Measurements from ENCODE around the gene DNAJB1. TPM values are rescaled to one million over a fixed set of nuclear protein-coding genes. Genes with fewer than 3 reads are reported as not detected.
A peak's percentile ranks its signal among the peaks of the same experiment; 100 is the strongest.

The DNAJB1 gene
- total RNA-seq, 1 donor from 2014 or later = 61.9 TPM

- H3K27ac Mint-ChIP-seq = no peak overlapping the region
- peaks cover 11% of the 10 kb centered on the region for H3K27me3 Mint-ChIP-seq (ENCODE audit: insufficient read depth, low read depth)
- no peak for DNase-seq (ENCODE audit: low spot score)
- Histone ChIP-seq H3K27me3 (no peaks in the 10 kb centered on the region), H3F3A (ENCODE audit: low read depth) (peaks cover 17% of the 10 kb centered on the region), H3K9ac (no peak overlapping the region), H3K4me2 (no peak overlapping the region), H3K36me3 (no peaks in the 10 kb centered on the region), H3K4me1 (peaks cover 6% of the 10 kb centered on the region), H3K79me2 (ENCODE audit: low read depth) (peaks cover 17% of the 10 kb centered on the region), H3K4me3 (no peak overlapping the region), H3K9me3 (ENCODE audit: low read depth) (no peaks in the 10 kb centered on the region), H2AFZ (replicated peaks) (peak overlapping the region; percentile 21), H3K27ac (no peak overlapping the region), H4K20me1 (ENCODE audit: low read depth) (peaks cover 14% of the 10 kb centered on the region)
- H3K4me3 Mint-ChIP-seq = peak overlapping the region; percentile 55
- TF ChIP-seq CTCF (IDR thresholded peaks at IDR 0.05) (no peak), EZH2phosphoT487 (IDR thresholded peaks at IDR 0.05) (no peak), EZH2 (IDR thresholded peaks at IDR 0.05) (no peak)
- no peaks in the 10 kb centered on the region for H3K36me3 Mint-ChIP-seq
- H3K9me3 Mint-ChIP-seq = no peaks in the 10 kb centered on the region
- peaks cover 16% of the 10 kb centered on the region for H3K4me1 Mint-ChIP-seq
Observed at GRCh38 chr19:14526423-14526822, 8.2 kb upstream of the DNAJB1 start.

GRCh38 chr19:14525729-14526128 lies 7.5 kb upstream of the DNAJB1 start:
- Mint-ChIP-seq H3K27me3 (ENCODE audit: insufficient read depth, low read depth) (peaks cover 11% of the 10 kb centered on the region), H3K27ac (no peak overlapping the region), H3K36me3 (no peaks in the 10 kb centered on the region), H3K9me3 (no peaks in the 10 kb centered on the region), H3K4me3 (no peak overlapping the region), H3K4me1 (peaks cover 11% of the 10 kb centered on the region)
- H3K27me3 ChIP-seq = no peaks in the 10 kb centered on the region
- H3K4me3 ChIP-seq = no peak overlapping the region
- TF ChIP-seq CTCF (IDR thresholded peaks at IDR 0.05) (no peak), EZH2phosphoT487 (IDR thresholded peaks at IDR 0.05) (no peak), EZH2 (IDR thresholded peaks at IDR 0.05) (no peak)
- DNase-seq (ENCODE audit: low spot score) = no peak
- H3K4me1 ChIP-seq = peaks cover 6% of the 10 kb centered on the region
- H3F3A ChIP-seq (ENCODE audit: low read depth) = peaks cover 17% of the 10 kb centered on the region
- no peaks in the 10 kb centered on the region for H3K9me3 ChIP-seq (ENCODE audit: low read depth)
- H3K36me3 ChIP-seq = no peaks in the 10 kb centered on the region
- no peak overlapping the region for H3K9ac ChIP-seq
- H4K20me1 ChIP-seq (ENCODE audit: low read depth) = peaks cover 9% of the 10 kb centered on the region
- H3K27ac ChIP-seq = no peak overlapping the region
- no peak overlapping the region for H3K4me2 ChIP-seq
- H2AFZ ChIP-seq (replicated peaks) = peak overlapping the region; percentile 21
- H3K79me2 ChIP-seq (ENCODE audit: low read depth) = peaks cover 10% of the 10 kb centered on the region

GRCh38 chr19:14520543-14520942 lies 2.3 kb upstream of the DNAJB1 start:
- Histone ChIP-seq H3K4me2 (no peak overlapping the region), H3K27me3 (no peaks in the 10 kb centered on the region), H3K4me1 (peaks cover 5% of the 10 kb centered on the region), H3F3A (ENCODE audit: low read depth) (peaks cover 23% of the 10 kb centered on the region), H3K79me2 (ENCODE audit: low read depth) (peaks cover 26% of the 10 kb centered on the region), H3K4me3 (no peak overlapping the region), H3K9me3 (ENCODE audit: low read depth) (no peaks in the 10 kb centered on the region), H4K20me1 (ENCODE audit: low read depth) (peaks cover 21% of the 10 kb centered on the region), H3K36me3 (no peaks in the 10 kb centered on the region), H3K27ac (no peak overlapping the region), H2AFZ (replicated peaks) (no peak overlapping the region), H3K9ac (no peak overlapping the region)
- no peaks in the 10 kb centered on the region for H3K9me3 Mint-ChIP-seq
- no peak overlapping the region for H3K27ac Mint-ChIP-seq
- DNase-seq (ENCODE audit: low spot score) = no peak
- peaks cover 13% of the 10 kb centered on the region for H3K27me3 Mint-ChIP-seq (ENCODE audit: insufficient read depth, low read depth)
- TF ChIP-seq EZH2 (IDR thresholded peaks at IDR 0.05) (no peak), CTCF (IDR thresholded peaks at IDR 0.05) (no peak), EZH2phosphoT487 (IDR thresholded peaks at IDR 0.05) (no peak)
- H3K4me1 Mint-ChIP-seq = peaks cover 34% of the 10 kb centered on the region
- H3K4me3 Mint-ChIP-seq = no peak overlapping the region
- peaks cover 12% of the 10 kb centered on the region for H3K36me3 Mint-ChIP-seq

All from neural progenitor cell (in vitro differentiated cells).